GM23338 (cell line): Measurements from ENCODE around the gene TLE2. TPM values are rescaled to one million over a fixed set of nuclear protein-coding genes. Genes with fewer than 3 reads are reported as not detected.
A peak's percentile ranks its signal among the peaks of the same experiment; 100 is the strongest.

Experiments used
- ATAC-seq: fragments of 200-7000 bp; cut with Tn5 transposase; 3 replicates; pipeline ENCODE4 v1.9.1; 2020
- DNase-seq: peaks from one replicate; pipeline ENCODE4 v3.0.0-alpha.2; 2015; ENCODE audit warnings: low spot score
- H2AFZ ChIP-seq: fragments of 200-600 bp; sonication (generic); 2 replicates; pipeline ENCODE4 v1.8.0; 2016; ENCODE audit warnings: antibody characterized with exemption, mild to moderate bottlenecking, moderate library complexity
- H3F3A ChIP-seq: fragments of 200-600 bp; sonication (generic); replicated peaks from 2 replicates; pipeline ENCODE4 v1.8.0; 2017; ENCODE audit warnings: antibody characterized with exemption, mixed run types, low read depth
- H3K27ac ChIP-seq: fragments of 200-600 bp; sonication (generic); 2 replicates; pipeline ENCODE4 v1.6.1; 2016; ENCODE audit warnings: low read depth
- H3K27me3 ChIP-seq: fragments of 200-600 bp; sonication (generic); 2 replicates; pipeline ENCODE4 v1.8.0; 2016; ENCODE audit warnings: mild to moderate bottlenecking, mixed run types, moderate library complexity; ENCODE audit not compliant: insufficient read depth
- H3K36me3 ChIP-seq: fragments of 200-600 bp; sonication (generic); 2 replicates; pipeline ENCODE4 v1.8.0; 2016; ENCODE audit warnings: mild to moderate bottlenecking; ENCODE audit not compliant: insufficient read depth
- H3K4me1 ChIP-seq: fragments of 200-600 bp; sonication (generic); 2 replicates; pipeline ENCODE4 v1.8.0; 2016; ENCODE audit warnings: mild to moderate bottlenecking, moderate library complexity; ENCODE audit not compliant: insufficient read depth
- H3K4me2 ChIP-seq: fragments of 200-600 bp; sonication (generic); 2 replicates; pipeline ENCODE4 v1.7.1; 2017; ENCODE audit warnings: mixed run types
- H3K4me3 ChIP-seq: fragments of 200-600 bp; sonication (generic); 2 replicates; pipeline ENCODE4 v1.6.1; 2016; ENCODE audit warnings: mixed run types
- H3K79me2 ChIP-seq: fragments of 200-600 bp; sonication (generic); replicated peaks from 2 replicates; pipeline ENCODE4 v1.8.0; 2017; ENCODE audit warnings: mild to moderate bottlenecking; ENCODE audit not compliant: insufficient read depth
- H3K9me2 ChIP-seq: fragments of 200-600 bp; sonication (generic); 2 replicates; pipeline ENCODE4 v1.8.0; 2017; ENCODE audit not compliant: insufficient read depth
- H4K20me1 ChIP-seq: fragments of 200-600 bp; sonication (generic); replicated peaks from 2 replicates; pipeline ENCODE4 v1.8.0; 2017; ENCODE audit warnings: mild to moderate bottlenecking; ENCODE audit not compliant: insufficient read depth
- H3K27ac Mint-ChIP-seq: 2 replicates; pipeline ENCODE4 v1.8.0; 2020; ENCODE audit warnings: inconsistent platforms, mild to moderate bottlenecking, moderate library complexity, mixed read lengths
- H3K27me3 Mint-ChIP-seq: 3 replicates; pipeline ENCODE4 v1.8.0; 2022; ENCODE audit warnings: low read depth, mild to moderate bottlenecking, moderate library complexity, mixed read lengths, inconsistent platforms; ENCODE audit not compliant: insufficient read depth, poor library complexity
- H3K36me3 Mint-ChIP-seq: 3 replicates; pipeline ENCODE4 v1.8.0; 2021; ENCODE audit warnings: low read depth, mild to moderate bottlenecking, inconsistent platforms, moderate library complexity, mixed read lengths
- H3K4me1 Mint-ChIP-seq: 3 replicates; pipeline ENCODE4 v1.8.0; 2020; ENCODE audit warnings: mild to moderate bottlenecking, inconsistent platforms, mixed read lengths
- H3K4me3 Mint-ChIP-seq: 3 replicates; pipeline ENCODE4 v1.8.0; 2021; ENCODE audit warnings: moderate library complexity, mild to moderate bottlenecking, inconsistent platforms, mixed read lengths
- H3K9me3 Mint-ChIP-seq: 3 replicates; pipeline ENCODE4 v1.8.0; 2020; ENCODE audit warnings: moderate library complexity, mild to moderate bottlenecking, inconsistent platforms, mixed read lengths
- CREB1 ChIP-seq: fragments of 250-450 bp; sonication (Bioruptor Pico); IDR thresholded peaks from 2 replicates; pipeline ENCODE4 v1.5.0; 2020; ENCODE audit warnings: low read depth, mild to moderate bottlenecking, moderate library complexity
- POLR2AphosphoS5 ChIP-seq: IDR thresholded peaks from 2 replicates; pipeline ENCODE4 v1.6.1; 2016; ENCODE audit warnings: antibody characterized with exemption, low read depth
- ZNF114 ChIP-seq: fragments of 250-450 bp; sonication (Bioruptor Pico); IDR thresholded peaks from 2 replicates; pipeline ENCODE4 v1.5.0; 2020; ENCODE audit warnings: mild to moderate bottlenecking, moderate library complexity
- ZNF331 ChIP-seq: fragments of 250-450 bp; sonication (Bioruptor Pico); IDR thresholded peaks from 2 replicates; pipeline ENCODE4 v1.5.0; 2020; ENCODE audit warnings: low read depth, mild to moderate bottlenecking, moderate library complexity
- polyA plus RNA-seq: library from polyadenylated mRNA; unstranded; fragments of >200 nt; fragmentation: Nextera tagmentation; extraction: Ambion mirVana; gene quantifications from 2 replicates; pipeline ENCODE4 v1.2.1, GENCODE V29; 2016
- total RNA-seq: library from RNA; depleted of rRNA; stranded (reverse); fragments of >200 nt; shearing (Covaris generic); gene quantifications from 2 replicates; pipeline ENCODE4 v1.2.3, GENCODE V29; 2014
- TF ChIP-seq, protein P1 (sequence below), 2 experiments: fragments of 200-600 bp in 1 of 2; sonication (generic) in 1 of 2; conservative IDR thresholded peaks; 2 replicates each; pipeline versions ENCODE4 v1.5.1 to v1.6.1; 2016 to 2017; ENCODE audit warnings: antibody characterized with exemption in 2 of 2, low read depth in 2 of 2, mild to moderate bottlenecking in 2 of 2, moderate library complexity in 1 of 2
- TF ChIP-seq, protein P2 (sequence below): IDR thresholded peaks from 2 replicates; pipeline ENCODE4 v1.6.1; 2016; ENCODE audit warnings: antibody characterized with exemption

TLE2 gene
- total and polyA plus RNA-seq, 2 experiments from 2014 or later: 5.2 to 22.8 TPM

DNA sequence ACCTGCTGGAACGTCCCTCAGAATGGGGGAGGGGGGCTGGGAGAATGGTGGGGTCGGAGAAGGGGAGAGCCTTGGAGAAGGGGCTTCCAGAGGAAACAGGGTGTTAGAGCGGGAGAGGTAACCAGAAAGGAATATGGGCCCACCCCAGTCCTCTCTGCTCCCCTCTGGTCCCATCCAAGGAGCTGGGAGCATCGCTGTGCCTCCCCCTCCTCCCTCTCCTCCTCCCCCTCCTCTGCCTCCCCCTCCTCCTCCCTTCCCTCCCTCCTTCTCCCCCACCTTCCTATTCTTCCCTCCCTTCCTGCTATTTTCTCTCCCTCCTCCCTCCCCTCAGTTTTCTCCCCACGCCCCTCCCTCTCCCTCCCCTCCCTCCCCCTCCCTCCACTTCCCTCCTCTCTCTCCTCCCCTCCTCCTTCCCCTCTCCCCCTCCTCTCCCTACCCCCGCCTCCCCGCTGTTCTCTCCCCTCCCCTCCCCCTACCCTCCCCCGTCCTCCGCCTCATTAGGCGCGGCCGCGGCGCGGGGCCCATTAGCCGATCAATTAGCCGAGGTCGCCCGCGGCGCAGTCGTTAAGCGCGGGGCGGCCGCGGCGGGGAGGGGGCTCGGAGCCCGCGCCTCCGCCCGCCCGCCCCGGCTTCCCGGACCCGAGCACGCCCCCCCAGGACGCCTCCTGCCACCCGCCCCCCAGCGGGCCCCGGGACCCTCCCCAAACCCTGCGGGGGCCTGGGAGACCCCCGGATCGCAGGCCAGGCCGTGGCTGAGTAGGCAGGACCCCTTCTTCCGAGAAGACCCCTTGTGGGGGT, 17.8 kb upstream of the TLE2 start:
- peak; percentile 32 for ATAC-seq
- H3K27ac ChIP-seq: no peak overlapping the region
- TF ChIP-seq ZNF114 (CRISPR knock-in tag) (no peak), POLR2AphosphoS5 (no peak)
- peaks cover 20% of the 10 kb centered on the region for H3K27me3 Mint-ChIP-seq
- no peaks in the 10 kb centered on the region for H3K36me3 Mint-ChIP-seq
- peaks cover 33% of the 10 kb centered on the region for H3K27me3 ChIP-seq
- H2AFZ ChIP-seq: no peak overlapping the region
- peak overlapping the region; percentile 56; the same call in 2 of the 3 replicates for H3K4me3 Mint-ChIP-seq
- no peaks in the 10 kb centered on the region for H3K79me2 ChIP-seq
- DNase-seq: peak; percentile 79
- H3K36me3 ChIP-seq: no peaks in the 10 kb centered on the region
- H3K9me3 Mint-ChIP-seq: no peaks in the 10 kb centered on the region
- no peak overlapping the region for H3K27ac Mint-ChIP-seq
- peaks cover 24% of the 10 kb centered on the region for H3K4me1 Mint-ChIP-seq
- H3K9me2 ChIP-seq: no peaks in the 10 kb centered on the region
- peak overlapping the region; percentile 64 for H3K4me3 ChIP-seq
- peak overlapping the region; percentile 76 for H3K4me2 ChIP-seq
- H4K20me1 ChIP-seq: no peaks in the 10 kb centered on the region
- peaks cover 14% of the 10 kb centered on the region; the same call in 1 of the 2 replicates for H3K4me1 ChIP-seq
- peaks cover 9% of the 10 kb centered on the region; the same call in 1 of the 2 replicates for H3F3A ChIP-seq

DNA sequence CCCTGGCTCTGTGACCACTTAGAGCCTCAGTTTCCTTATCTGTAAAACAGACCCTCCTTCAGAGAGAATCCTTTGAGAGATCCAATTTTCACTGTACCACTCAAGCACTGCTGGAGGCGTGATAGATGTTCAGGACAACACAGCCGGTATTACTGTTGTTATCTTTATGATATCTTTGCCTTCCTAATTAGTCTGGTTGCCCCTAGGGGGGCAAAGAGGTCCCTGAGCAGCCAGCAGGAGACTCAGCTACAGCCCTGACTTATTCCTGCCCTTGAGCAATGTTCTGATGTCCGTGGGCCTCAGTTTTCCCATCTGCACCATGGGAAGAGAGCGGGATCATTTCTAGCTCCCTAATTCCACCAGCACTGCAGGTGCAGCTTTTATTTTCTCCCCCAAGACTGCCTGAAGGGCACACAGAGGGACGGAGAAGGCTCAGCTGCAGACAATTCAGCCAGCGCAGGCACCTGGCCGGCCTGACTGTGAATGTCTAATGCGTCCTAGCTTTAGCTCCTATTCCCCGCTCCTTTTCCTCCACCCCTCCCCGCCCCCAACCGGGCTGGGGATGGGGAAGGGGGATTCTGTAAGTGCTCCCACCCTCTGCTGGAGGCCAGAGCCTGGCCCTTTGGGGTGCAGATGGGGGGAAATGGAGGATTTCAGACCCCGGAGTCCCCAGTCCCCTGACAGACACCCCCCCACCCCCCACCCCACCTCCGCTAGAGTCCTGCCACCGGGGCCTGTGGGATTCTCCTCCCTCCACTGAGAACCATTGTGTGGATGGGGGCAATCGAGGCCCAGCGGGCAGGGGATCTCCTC, 17.0 kb upstream of the TLE2 start:
- H3K4me1 Mint-ChIP-seq: peaks cover 28% of the 10 kb centered on the region
- no peaks in the 10 kb centered on the region for H4K20me1 ChIP-seq
- peak; percentile 80 for DNase-seq
- H3K4me3 Mint-ChIP-seq: peak overlapping the region; percentile 56
- peaks cover 14% of the 10 kb centered on the region; the same call in 1 of the 2 replicates for H3F3A ChIP-seq
- no peaks in the 10 kb centered on the region for H3K9me3 Mint-ChIP-seq
- no peaks in the 10 kb centered on the region for H3K36me3 Mint-ChIP-seq
- no peaks in the 10 kb centered on the region for H3K36me3 ChIP-seq
- H3K27me3 Mint-ChIP-seq: peaks cover 18% of the 10 kb centered on the region
- H3K27ac Mint-ChIP-seq: no peak overlapping the region
- peak overlapping the region; percentile 76 for H3K4me2 ChIP-seq
- no peaks in the 10 kb centered on the region for H3K9me2 ChIP-seq
- peaks cover 20% of the 10 kb centered on the region; the same call in 1 of the 2 replicates for H3K4me1 ChIP-seq
- peaks cover 33% of the 10 kb centered on the region for H3K27me3 ChIP-seq
- ATAC-seq: peak; percentile 53
- H3K4me3 ChIP-seq: peak overlapping the region; percentile 54
- no peaks in the 10 kb centered on the region for H3K79me2 ChIP-seq
- no peak overlapping the region for H3K27ac ChIP-seq
- TF ChIP-seq, protein P1, sequence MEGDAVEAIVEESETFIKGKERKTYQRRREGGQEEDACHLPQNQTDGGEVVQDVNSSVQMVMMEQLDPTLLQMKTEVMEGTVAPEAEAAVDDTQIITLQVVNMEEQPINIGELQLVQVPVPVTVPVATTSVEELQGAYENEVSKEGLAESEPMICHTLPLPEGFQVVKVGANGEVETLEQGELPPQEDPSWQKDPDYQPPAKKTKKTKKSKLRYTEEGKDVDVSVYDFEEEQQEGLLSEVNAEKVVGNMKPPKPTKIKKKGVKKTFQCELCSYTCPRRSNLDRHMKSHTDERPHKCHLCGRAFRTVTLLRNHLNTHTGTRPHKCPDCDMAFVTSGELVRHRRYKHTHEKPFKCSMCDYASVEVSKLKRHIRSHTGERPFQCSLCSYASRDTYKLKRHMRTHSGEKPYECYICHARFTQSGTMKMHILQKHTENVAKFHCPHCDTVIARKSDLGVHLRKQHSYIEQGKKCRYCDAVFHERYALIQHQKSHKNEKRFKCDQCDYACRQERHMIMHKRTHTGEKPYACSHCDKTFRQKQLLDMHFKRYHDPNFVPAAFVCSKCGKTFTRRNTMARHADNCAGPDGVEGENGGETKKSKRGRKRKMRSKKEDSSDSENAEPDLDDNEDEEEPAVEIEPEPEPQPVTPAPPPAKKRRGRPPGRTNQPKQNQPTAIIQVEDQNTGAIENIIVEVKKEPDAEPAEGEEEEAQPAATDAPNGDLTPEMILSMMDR (conservative IDR thresholded peaks at IDR 0.05; ENCODE audit: low read depth in 2 of 2): no peak
- no peak for TF ChIP-seq ZNF331 (CRISPR knock-in tag)
- TF ChIP-seq, protein P2, sequence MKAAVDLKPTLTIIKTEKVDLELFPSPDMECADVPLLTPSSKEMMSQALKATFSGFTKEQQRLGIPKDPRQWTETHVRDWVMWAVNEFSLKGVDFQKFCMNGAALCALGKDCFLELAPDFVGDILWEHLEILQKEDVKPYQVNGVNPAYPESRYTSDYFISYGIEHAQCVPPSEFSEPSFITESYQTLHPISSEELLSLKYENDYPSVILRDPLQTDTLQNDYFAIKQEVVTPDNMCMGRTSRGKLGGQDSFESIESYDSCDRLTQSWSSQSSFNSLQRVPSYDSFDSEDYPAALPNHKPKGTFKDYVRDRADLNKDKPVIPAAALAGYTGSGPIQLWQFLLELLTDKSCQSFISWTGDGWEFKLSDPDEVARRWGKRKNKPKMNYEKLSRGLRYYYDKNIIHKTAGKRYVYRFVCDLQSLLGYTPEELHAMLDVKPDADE: no peak
- TF ChIP-seq CREB1 (CRISPR knock-in tag): no peak
- no peak overlapping the region for H2AFZ ChIP-seq
